Type B pancreatic cell (in vitro differentiated cells): Measurements from ENCODE around the gene STK32B. TPM values are rescaled to one million over a fixed set of nuclear protein-coding genes. Genes with fewer than 3 reads are reported as not detected.

Experiments
- DNase-seq: peaks from one replicate; pipeline ENCODE4 v3.0.0; 2021; ENCODE audit warnings: mixed read lengths; ENCODE audit not compliant: unreplicated experiment; ENCODE audit errors: extremely low spot score
- H3K27ac Mint-ChIP-seq: 2 replicates; pipeline ENCODE4 v1.8.0; 2021; ENCODE audit warnings: mild to moderate bottlenecking, mixed read lengths
- H3K27me3 Mint-ChIP-seq: 2 replicates; pipeline ENCODE4 v1.8.0; 2021; ENCODE audit warnings: mixed read lengths
- H3K36me3 Mint-ChIP-seq: 2 replicates; pipeline ENCODE4 v1.8.0; 2021; ENCODE audit warnings: mixed read lengths
- H3K4me1 Mint-ChIP-seq: one replicate; pipeline ENCODE4 v1.8.0; 2021; ENCODE audit warnings: mixed read lengths; ENCODE audit not compliant: unreplicated experiment
- H3K4me3 Mint-ChIP-seq: 2 replicates; pipeline ENCODE4 v1.8.0; 2021; ENCODE audit warnings: mild to moderate bottlenecking, mixed read lengths
- H3K9me3 Mint-ChIP-seq: 2 replicates; pipeline ENCODE4 v1.8.0; 2021; ENCODE audit warnings: mixed read lengths
- total RNA-seq: library from RNA; stranded (reverse); gene quantifications from 2 replicates; pipeline ENCODE4 v1.2.1, GENCODE V29; 2021; ENCODE audit warnings: low replicate concordance
- TF ChIP-seq, protein P1 (sequence below): fragments of 200-600 bp; sonication (generic); conservative IDR thresholded peaks from 2 replicates; pipeline ENCODE4 v1.5.0; 2021; ENCODE audit warnings: antibody characterized with exemption, mild to moderate bottlenecking

STK32B gene
- total RNA-seq, 1 donor from 2014 or later, result 3.0 TPM

DNA sequence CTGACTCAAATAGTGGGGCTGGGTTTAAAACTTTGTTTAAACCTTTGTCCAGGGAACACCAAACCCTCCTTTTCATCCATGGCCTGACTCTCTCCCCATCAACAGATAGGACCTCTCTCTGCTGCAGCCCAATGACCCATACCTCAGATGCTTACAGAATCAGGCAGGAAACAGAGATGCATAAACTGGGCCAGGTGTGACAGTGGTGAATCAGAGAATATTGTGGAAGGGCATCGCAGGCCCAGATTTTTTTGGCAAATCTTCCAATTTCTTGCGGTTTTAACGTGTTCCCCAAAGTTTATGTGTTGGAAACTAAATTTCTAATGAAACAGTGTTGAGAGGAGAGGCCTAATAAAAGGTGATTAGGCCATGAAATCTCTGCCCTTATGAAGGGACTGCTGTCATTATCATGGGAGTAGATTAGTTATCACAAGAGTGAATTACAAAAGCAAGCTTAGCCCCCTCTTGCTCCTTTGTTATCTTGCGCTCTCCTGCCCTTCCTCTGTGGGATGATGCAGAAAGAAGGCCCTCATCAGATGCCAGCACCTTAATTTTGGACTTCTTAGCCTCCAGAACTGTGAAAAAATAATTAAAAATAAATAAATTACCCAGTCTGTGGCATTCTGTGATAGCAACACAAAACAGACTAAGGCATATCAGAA lies 82.8 kb downstream of the STK32B start:
- Mint-ChIP-seq H3K27me3 (peaks cover 19% of the 10 kb centered on the region), H3K36me3 (no peaks in the 10 kb centered on the region), H3K9me3 (peaks cover 5% of the 10 kb centered on the region), H3K4me1 (no peaks in the 10 kb centered on the region), H3K4me3 (no peak overlapping the region), H3K27ac (no peak overlapping the region)
- TF ChIP-seq, protein P1, sequence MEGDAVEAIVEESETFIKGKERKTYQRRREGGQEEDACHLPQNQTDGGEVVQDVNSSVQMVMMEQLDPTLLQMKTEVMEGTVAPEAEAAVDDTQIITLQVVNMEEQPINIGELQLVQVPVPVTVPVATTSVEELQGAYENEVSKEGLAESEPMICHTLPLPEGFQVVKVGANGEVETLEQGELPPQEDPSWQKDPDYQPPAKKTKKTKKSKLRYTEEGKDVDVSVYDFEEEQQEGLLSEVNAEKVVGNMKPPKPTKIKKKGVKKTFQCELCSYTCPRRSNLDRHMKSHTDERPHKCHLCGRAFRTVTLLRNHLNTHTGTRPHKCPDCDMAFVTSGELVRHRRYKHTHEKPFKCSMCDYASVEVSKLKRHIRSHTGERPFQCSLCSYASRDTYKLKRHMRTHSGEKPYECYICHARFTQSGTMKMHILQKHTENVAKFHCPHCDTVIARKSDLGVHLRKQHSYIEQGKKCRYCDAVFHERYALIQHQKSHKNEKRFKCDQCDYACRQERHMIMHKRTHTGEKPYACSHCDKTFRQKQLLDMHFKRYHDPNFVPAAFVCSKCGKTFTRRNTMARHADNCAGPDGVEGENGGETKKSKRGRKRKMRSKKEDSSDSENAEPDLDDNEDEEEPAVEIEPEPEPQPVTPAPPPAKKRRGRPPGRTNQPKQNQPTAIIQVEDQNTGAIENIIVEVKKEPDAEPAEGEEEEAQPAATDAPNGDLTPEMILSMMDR, result no peak
- no peak for DNase-seq

DNA sequence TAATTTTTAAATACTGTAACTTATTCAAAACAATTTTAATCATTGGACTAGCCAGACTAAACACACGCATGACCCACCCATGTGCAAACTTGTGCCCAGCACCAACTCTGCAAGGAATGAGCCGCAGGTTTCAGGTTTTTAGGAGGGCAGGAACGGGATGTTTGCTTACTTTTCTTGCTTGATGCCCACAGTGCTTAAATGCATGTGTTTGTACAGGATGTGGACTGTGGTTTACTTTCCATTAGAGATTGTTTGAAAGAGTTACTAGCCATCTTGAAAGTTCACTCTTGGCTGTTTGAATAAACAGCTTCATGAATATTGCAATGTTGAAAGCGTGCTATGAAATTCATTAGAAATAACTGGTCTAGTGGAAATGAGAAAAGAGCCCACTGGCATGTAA lies 83.3 kb downstream of the STK32B start:
- H3K27ac Mint-ChIP-seq, result no peak overlapping the region
- H3K9me3 Mint-ChIP-seq, result peaks cover 5% of the 10 kb centered on the region
- H3K4me1 Mint-ChIP-seq, result no peaks in the 10 kb centered on the region
- DNase-seq, result no peak
- peaks cover 20% of the 10 kb centered on the region for H3K27me3 Mint-ChIP-seq
- no peaks in the 10 kb centered on the region for H3K36me3 Mint-ChIP-seq
- TF ChIP-seq, protein P1, result no peak
- H3K4me3 Mint-ChIP-seq, result no peak overlapping the region

DNA sequence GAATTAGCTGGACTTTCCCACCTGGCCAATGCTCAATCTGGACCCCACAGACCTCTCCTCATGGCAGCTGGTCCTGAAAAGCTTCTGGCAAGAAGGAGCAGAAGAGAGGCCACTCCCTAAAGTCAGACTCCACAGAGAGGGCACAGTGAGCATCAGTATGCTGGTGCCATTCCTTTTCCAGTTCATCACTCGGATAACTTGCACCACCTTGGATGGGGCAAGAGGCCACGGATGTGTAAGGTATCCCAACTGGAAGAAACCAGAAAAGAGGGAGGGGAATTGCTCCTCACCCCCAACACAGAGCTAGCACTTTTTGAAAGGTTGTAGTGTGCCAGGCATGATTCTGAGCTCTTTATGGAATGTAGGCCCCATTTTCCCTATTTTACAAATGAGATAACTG lies 85.9 kb downstream of the STK32B start:
- DNase-seq, result no peak
- TF ChIP-seq, protein P1, result no peak
- no peaks in the 10 kb centered on the region for H3K36me3 Mint-ChIP-seq
- no peaks in the 10 kb centered on the region for H3K4me1 Mint-ChIP-seq
- H3K27ac Mint-ChIP-seq, result no peak overlapping the region
- no peak overlapping the region for H3K4me3 Mint-ChIP-seq
- peaks cover 23% of the 10 kb centered on the region for H3K27me3 Mint-ChIP-seq
- H3K9me3 Mint-ChIP-seq, result no peaks in the 10 kb centered on the region

DNA sequence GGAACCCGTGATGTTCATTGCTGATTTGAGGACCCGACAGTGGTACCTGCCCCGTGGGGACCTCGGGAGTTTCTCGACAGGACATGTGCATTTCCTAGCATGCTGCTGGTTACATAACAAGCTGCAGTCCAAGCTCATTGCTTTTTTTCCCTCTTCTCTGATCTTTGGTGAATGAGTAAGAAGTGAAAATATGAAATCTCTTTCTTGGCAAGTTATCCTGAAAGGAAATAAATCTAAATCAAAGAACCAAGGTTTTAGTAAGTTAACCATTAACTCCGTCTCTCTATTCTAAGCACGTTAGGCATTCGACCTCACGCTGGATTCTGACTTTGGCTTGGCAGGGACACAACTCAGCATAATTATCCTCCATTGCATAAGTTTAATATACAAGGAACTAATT lies 86.6 kb downstream of the STK32B start:
- no peak overlapping the region for H3K27ac Mint-ChIP-seq
- TF ChIP-seq, protein P1, result no peak
- H3K27me3 Mint-ChIP-seq, result peaks cover 23% of the 10 kb centered on the region
- H3K4me1 Mint-ChIP-seq, result no peaks in the 10 kb centered on the region
- H3K9me3 Mint-ChIP-seq, result no peaks in the 10 kb centered on the region
- H3K36me3 Mint-ChIP-seq, result no peaks in the 10 kb centered on the region
- H3K4me3 Mint-ChIP-seq, result no peak overlapping the region
- DNase-seq, result no peak

DNA sequence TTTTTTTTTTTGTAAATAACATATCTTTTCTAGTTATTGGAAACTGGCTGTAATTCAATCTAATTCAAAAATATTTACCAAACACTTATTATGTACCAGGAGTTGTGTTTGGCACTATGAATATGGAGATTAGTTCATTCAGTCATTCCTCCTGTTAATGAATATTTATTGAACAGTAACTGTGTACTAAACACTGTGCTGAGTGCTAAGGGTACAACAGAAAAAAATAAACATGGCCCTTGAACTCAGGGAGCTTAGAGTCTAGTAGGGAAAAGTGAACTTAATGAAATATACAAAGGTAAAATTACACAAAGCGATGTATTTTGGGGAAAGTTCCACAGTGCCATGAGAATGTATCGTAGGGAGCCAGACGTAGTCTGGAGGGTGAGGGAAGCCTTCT lies 87.1 kb downstream of the STK32B start:
- Mint-ChIP-seq H3K4me1 (no peaks in the 10 kb centered on the region), H3K27me3 (peaks cover 24% of the 10 kb centered on the region), H3K36me3 (no peaks in the 10 kb centered on the region), H3K27ac (no peak overlapping the region), H3K9me3 (no peaks in the 10 kb centered on the region), H3K4me3 (no peak overlapping the region)
- TF ChIP-seq, protein P1, result no peak
- DNase-seq, result no peak
